ENCODE data around the gene HID1. TPM values are rescaled to one million over a fixed set of nuclear protein-coding genes. Genes with fewer than 3 reads are reported as not detected.

The HID1 gene
- total RNA-seq, 1 donor, result 4.3 TPM

- DNase-seq (ENCODE audit: low read depth), result no peak
- no peak for TF ChIP-seq CTCF (IDR thresholded peaks at IDR 0.05; ENCODE audit: insufficient read depth, low read depth, low read length)
- H3K4me3 ChIP-seq (ENCODE audit: low read depth, low read length), result no peak overlapping the region
Observed at GRCh38 chr17:75005291-75005690, 32.7 kb upstream of the HID1 start.

GRCh38 chr17:75004371-75004770 is 31.8 kb upstream of the HID1 start:
- no peak for DNase-seq (ENCODE audit: low read depth)
- TF ChIP-seq CTCF (IDR thresholded peaks at IDR 0.05; ENCODE audit: insufficient read depth, low read depth, low read length), result no peak
- H3K4me3 ChIP-seq (ENCODE audit: low read depth, low read length), result no peak overlapping the region

GRCh38 chr17:75003957-75004355 is 31.4 kb upstream of the HID1 start:
- H3K4me3 ChIP-seq (ENCODE audit: low read depth, low read length), result no peak overlapping the region
- TF ChIP-seq CTCF (IDR thresholded peaks at IDR 0.05; ENCODE audit: insufficient read depth, low read depth, low read length), result no peak
- no peak for DNase-seq (ENCODE audit: low read depth)

GRCh38 chr17:75003070-75003956 is 30.8 kb upstream of the HID1 start:
- TF ChIP-seq CTCF (IDR thresholded peaks at IDR 0.05; ENCODE audit: insufficient read depth, low read depth, low read length), result no peak
- H3K4me3 ChIP-seq (ENCODE audit: low read depth, low read length), result no peak overlapping the region
- DNase-seq (ENCODE audit: low read depth), result no peak

GRCh38 chr17:75001915-75002843 is 29.6 kb upstream of the HID1 start:
- no peak for TF ChIP-seq CTCF (IDR thresholded peaks at IDR 0.05; ENCODE audit: insufficient read depth, low read depth, low read length)
- no peak overlapping the region for H3K4me3 ChIP-seq (ENCODE audit: low read depth, low read length)
- DNase-seq (ENCODE audit: low read depth), result no peak

GRCh38 chr17:74999523-74999922 is 27.0 kb upstream of the HID1 start:
- DNase-seq (ENCODE audit: low read depth), result no peak
- TF ChIP-seq CTCF (IDR thresholded peaks at IDR 0.05; ENCODE audit: insufficient read depth, low read depth, low read length), result no peak
- H3K4me3 ChIP-seq (ENCODE audit: low read depth, low read length), result no peak overlapping the region
